HG03108 (cell line): ENCODE measurements around the gene SRSF10.
"Not testable (repeated sequence)": the region's sequence is repeated elsewhere in the genome, so short reads cannot be mapped to it uniquely, and the experiment has no call there.

ENCODE experiments used
- ATAC-seq: cut with Tn5 transposase; IDR thresholded peaks from one replicate; pipeline ENCODE4 v1.9.1; 2021; ENCODE audit warnings: moderate library complexity; ENCODE audit not compliant: unreplicated experiment

SRSF10 gene

GRCh38 chr1:23999156-23999671 lies 19.1 kb upstream of the SRSF10 start:
- ATAC-seq: no peak

GRCh38 chr1:23997812-23998211 lies 17.7 kb upstream of the SRSF10 start:
- no peak for ATAC-seq

- no peak for ATAC-seq
Observed at GRCh38 chr1:23996700-23997229, 16.6 kb upstream of the SRSF10 start.

- ATAC-seq: no peak
Observed at GRCh38 chr1:23995431-23995837, 15.3 kb upstream of the SRSF10 start.

- ATAC-seq: not testable (repeated sequence)
Observed at GRCh38 chr1:23992011-23992410, 11.9 kb upstream of the SRSF10 start.

- no peak for ATAC-seq
Observed at GRCh38 chr1:23989263-23989662, 9.1 kb upstream of the SRSF10 start.

- ATAC-seq: not testable (repeated sequence)
Observed at GRCh38 chr1:23987038-23987437, 6.9 kb upstream of the SRSF10 start.

GRCh38 chr1:23984417-23985186 lies 4.5 kb upstream of the SRSF10 start:
- no peak for ATAC-seq

GRCh38 chr1:23980728-23981070 lies 572 bp upstream of the SRSF10 start:
- ATAC-seq: no peak

- ATAC-seq: no peak
Observed at GRCh38 chr1:23979387-23979880, 693 bp downstream of the SRSF10 start.

GRCh38 chr1:23978805-23979204 lies 1.3 kb downstream of the SRSF10 start:
- ATAC-seq: no peak

GRCh38 chr1:23977854-23978191 lies 2.3 kb downstream of the SRSF10 start:
- no peak for ATAC-seq

GRCh38 chr1:23977187-23977853 lies 2.8 kb downstream of the SRSF10 start:
- ATAC-seq: no peak

- no peak for ATAC-seq
Observed at GRCh38 chr1:23967871-23968270, 12.3 kb downstream of the SRSF10 start.

- no peak for ATAC-seq
Observed at GRCh38 chr1:23966973-23967493, 13.1 kb downstream of the SRSF10 start.

GRCh38 chr1:23964790-23965740 lies 15.1 kb downstream of the SRSF10 start:
- no peak for ATAC-seq

- ATAC-seq: no peak
Observed at GRCh38 chr1:23964235-23964668, 15.9 kb downstream of the SRSF10 start.

- ATAC-seq: no peak
Observed at GRCh38 chr1:23963617-23964234, 16.4 kb downstream of the SRSF10 start.

- ATAC-seq: no peak
Observed at GRCh38 chr1:23960291-23961020, 19.7 kb downstream of the SRSF10 start.
